Measurements from ENCODE around the gene TLE7. TPM values are rescaled to one million over a fixed set of nuclear protein-coding genes. Genes with fewer than 3 reads are reported as not detected.

TLE7 gene
- total and polyA plus RNA-seq, 2 of the 8 experiments (the other 6 are each of a cell fraction or from before 2014, with no cell fraction given), result 0.03 TPM; not detected in 1

DNA sequence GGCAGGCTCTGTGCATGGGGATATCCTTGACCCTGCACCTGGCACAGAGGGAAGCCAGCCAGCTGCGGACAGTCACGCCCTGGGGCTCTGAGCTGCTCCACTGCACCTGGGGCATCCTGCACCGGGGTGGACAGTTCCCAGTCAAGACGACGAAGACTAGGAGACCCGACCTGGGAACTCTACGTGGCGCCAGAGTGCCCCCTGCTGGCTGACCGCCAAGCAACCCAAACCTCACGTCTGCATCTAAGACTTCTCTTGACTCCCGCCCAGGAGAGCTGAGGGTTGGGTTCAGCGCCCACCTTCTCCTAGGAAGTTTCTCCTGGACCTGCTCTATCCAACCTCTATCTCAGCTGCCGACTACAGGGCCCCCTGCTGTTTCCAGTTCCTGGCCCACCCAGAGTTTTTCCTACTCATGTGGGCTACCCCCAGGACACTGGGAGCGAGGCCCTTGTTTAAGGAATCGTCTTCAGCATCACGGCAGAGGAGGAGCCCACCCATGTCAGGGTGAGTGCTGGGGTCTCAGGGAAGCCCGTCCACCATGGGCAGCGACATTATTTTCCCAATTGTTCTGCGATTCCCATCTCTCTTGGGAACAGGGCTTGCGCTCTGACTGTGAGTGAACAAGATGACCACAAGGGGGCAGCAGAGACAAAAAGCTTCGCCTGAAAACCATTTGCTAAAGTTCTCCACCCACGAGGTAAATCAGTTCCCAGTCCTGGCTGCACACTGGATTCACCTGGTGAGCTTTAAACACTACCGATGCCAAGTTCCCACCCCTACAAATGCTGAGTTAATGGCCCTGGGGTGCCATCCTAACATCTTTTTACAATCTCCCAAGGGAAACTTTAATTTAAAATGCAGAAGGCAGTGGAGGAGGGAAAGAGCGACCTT lies 29.3 kb downstream of the TLE7 start (continued):
- TF ChIP-seq SIX5 (IDR thresholded peaks at IDR 0.05; ENCODE audit: low read depth, low read length) (no peak), TAF7 (optimal IDR thresholded peaks at IDR 0.05; ENCODE audit: borderline replicate concordance, low read depth, low read length) (peak; percentile 11), CEBPB (IDR thresholded peaks at IDR 0.05; ENCODE audit: low read depth, low read length) (no peak)
